Measurements from ENCODE around the gene SIT1. TPM values are rescaled to one million over a fixed set of nuclear protein-coding genes. Genes with fewer than 3 reads are reported as not detected.
"Not testable (repeated sequence)": the region's sequence is repeated elsewhere in the genome, so short reads cannot be mapped to it uniquely, and the experiment has no call there.

The SIT1 gene
- total RNA-seq, 1 donor from 2014 or later = 3.4 TPM

DNA sequence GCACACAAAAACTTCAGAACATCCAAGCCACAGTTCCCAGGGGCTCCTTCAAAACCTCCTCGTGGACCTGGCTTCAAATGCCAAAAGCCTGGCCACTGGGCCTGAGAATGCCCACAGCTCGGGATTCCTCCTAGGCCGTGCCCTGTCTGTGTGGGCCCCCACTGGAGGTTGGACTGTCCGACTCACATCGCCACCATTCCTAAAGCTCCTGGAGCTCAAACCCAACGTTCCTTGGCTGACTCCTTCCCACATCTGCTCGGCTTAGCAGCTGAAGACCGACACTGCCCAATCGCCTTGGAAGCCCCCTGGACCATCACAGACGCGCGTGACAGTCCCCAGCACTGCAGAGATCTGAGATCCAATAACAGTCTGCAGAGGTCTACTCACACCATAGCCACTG, 7.7 kb downstream of the SIT1 start:
- Mint-ChIP-seq H3K27me3 (ENCODE audit: unreplicated experiment) (peaks cover 13% of the 10 kb centered on the region), H3K9me3 (ENCODE audit: unreplicated experiment) (peaks cover 13% of the 10 kb centered on the region), H3K36me3 (ENCODE audit: unreplicated experiment) (peaks cover 10% of the 10 kb centered on the region), H3K27ac (ENCODE audit: unreplicated experiment) (no peak overlapping the region), H3K4me3 (ENCODE audit: unreplicated experiment) (no peak overlapping the region), H3K4me1 (ENCODE audit: low read depth, unreplicated experiment) (peaks cover 11% of the 10 kb centered on the region)
- TF ChIP-seq, protein P1, sequence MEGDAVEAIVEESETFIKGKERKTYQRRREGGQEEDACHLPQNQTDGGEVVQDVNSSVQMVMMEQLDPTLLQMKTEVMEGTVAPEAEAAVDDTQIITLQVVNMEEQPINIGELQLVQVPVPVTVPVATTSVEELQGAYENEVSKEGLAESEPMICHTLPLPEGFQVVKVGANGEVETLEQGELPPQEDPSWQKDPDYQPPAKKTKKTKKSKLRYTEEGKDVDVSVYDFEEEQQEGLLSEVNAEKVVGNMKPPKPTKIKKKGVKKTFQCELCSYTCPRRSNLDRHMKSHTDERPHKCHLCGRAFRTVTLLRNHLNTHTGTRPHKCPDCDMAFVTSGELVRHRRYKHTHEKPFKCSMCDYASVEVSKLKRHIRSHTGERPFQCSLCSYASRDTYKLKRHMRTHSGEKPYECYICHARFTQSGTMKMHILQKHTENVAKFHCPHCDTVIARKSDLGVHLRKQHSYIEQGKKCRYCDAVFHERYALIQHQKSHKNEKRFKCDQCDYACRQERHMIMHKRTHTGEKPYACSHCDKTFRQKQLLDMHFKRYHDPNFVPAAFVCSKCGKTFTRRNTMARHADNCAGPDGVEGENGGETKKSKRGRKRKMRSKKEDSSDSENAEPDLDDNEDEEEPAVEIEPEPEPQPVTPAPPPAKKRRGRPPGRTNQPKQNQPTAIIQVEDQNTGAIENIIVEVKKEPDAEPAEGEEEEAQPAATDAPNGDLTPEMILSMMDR (IDR thresholded peaks at IDR 0.05; ENCODE audit: partially characterized antibody, unreplicated experiment) = no peak
- no peak for DNase-seq

DNA sequence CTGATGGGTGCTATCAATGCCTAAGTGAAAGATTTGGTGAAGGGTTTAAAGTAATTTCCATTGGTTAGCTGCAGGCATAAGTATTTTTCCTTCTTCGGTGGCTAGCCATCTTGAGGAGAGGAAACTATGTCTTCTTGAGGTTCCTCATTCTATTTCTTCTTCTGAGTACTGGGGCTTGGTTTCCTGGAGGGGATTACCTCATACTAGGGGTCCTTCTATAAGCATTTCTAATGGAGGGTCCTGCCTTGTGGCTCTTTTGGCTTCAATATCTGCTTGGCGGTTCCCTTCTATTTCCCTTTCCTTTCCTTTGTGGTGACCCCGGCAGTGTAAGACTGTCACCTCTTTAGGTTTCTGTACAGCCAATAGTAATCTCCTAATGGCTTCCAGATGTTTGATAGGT, 9.3 kb downstream of the SIT1 start:
- H3K9me3 Mint-ChIP-seq (ENCODE audit: unreplicated experiment); H3K4me1 Mint-ChIP-seq (ENCODE audit: low read depth, unreplicated experiment); DNase-seq: not testable (repeated sequence)

DNA sequence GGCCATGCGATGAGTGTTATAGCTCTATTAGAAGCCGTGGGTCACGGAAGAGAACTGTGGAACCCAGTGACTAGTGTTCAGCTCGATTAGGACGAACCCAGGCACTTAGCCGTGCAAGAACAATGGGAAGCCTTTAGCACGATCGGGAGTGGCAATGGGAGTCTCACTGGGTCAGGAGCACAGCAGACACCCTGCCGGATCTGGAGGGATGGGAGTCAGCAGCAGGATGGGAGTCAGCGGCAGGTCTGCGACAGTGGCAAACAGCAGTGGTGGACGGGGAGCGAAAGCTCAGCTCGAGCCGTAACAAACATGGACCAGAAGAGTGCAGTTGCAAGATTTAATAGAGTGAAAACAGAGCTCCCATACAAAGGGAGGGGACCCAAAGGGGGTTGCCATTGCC, 10.3 kb downstream of the SIT1 start:
- H3K4me3 Mint-ChIP-seq (ENCODE audit: unreplicated experiment); H3K27me3 Mint-ChIP-seq (ENCODE audit: unreplicated experiment); H3K27ac Mint-ChIP-seq (ENCODE audit: unreplicated experiment); DNase-seq; H3K4me1 Mint-ChIP-seq (ENCODE audit: low read depth, unreplicated experiment); H3K9me3 Mint-ChIP-seq (ENCODE audit: unreplicated experiment): not testable (repeated sequence)
- H3K36me3 Mint-ChIP-seq (ENCODE audit: unreplicated experiment) = peaks cover 19% of the 10 kb centered on the region

More for the DNA sequence above, 9.3 kb downstream of the SIT1 start:
- H3K36me3 Mint-ChIP-seq (ENCODE audit: unreplicated experiment) = peaks cover 19% of the 10 kb centered on the region
- H3K27ac Mint-ChIP-seq (ENCODE audit: unreplicated experiment); H3K4me3 Mint-ChIP-seq (ENCODE audit: unreplicated experiment); H3K27me3 Mint-ChIP-seq (ENCODE audit: unreplicated experiment): not testable (repeated sequence)

DNA sequence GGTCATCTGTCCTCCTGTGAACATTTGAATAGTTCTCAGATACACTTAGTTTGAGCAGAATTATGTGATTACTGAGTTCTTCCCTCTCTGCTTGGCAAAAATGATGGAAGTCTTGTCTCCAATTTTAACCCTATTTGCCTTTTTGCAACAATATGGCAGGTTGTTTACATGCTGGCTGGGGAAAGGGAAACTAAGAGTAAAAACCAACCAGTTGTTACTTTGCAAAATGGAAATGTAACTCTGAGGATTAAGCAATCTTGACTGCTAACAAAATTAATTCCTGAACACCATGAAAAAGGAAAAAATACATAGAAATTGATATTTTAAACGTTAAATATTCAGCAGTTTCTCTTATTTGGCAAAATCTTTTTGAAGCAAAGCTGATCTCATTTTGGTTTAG, 11.1 kb downstream of the SIT1 start:
- Mint-ChIP-seq H3K4me1 (ENCODE audit: low read depth, unreplicated experiment) (peaks cover 2% of the 10 kb centered on the region), H3K36me3 (ENCODE audit: unreplicated experiment) (peaks cover 19% of the 10 kb centered on the region), H3K4me3 (ENCODE audit: unreplicated experiment) (no peak overlapping the region), H3K27ac (ENCODE audit: unreplicated experiment) (no peak overlapping the region), H3K27me3 (ENCODE audit: unreplicated experiment) (no peaks in the 10 kb centered on the region), H3K9me3 (ENCODE audit: unreplicated experiment) (peaks cover 2% of the 10 kb centered on the region)
- TF ChIP-seq, protein P1 (IDR thresholded peaks at IDR 0.05; ENCODE audit: partially characterized antibody, unreplicated experiment) = no peak
- DNase-seq = no peak

DNA sequence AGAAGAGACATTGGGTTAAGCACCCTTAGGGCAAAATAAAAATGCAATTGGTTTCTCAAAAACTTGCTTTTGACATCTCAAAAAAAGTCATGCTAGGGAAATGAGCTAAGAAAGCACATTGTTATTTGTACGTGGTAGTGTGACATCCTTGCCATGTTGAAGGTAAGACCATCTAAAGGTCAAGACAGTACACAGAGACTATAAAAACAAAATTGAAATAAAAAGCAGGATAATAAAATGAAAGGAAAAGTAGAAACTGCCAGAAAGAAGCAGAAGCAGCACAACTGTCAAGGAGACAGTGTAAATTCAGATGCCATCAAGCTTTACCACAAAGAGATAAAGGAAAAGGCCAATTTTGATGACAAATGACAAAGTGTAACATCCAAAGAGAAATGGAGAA, 11.5 kb downstream of the SIT1 start:
- H3K27me3 Mint-ChIP-seq (ENCODE audit: unreplicated experiment); H3K9me3 Mint-ChIP-seq (ENCODE audit: unreplicated experiment); H3K4me3 Mint-ChIP-seq (ENCODE audit: unreplicated experiment); H3K27ac Mint-ChIP-seq (ENCODE audit: unreplicated experiment); DNase-seq; H3K4me1 Mint-ChIP-seq (ENCODE audit: low read depth, unreplicated experiment): not testable (repeated sequence)
- peaks cover 19% of the 10 kb centered on the region for H3K36me3 Mint-ChIP-seq (ENCODE audit: unreplicated experiment)

DNA sequence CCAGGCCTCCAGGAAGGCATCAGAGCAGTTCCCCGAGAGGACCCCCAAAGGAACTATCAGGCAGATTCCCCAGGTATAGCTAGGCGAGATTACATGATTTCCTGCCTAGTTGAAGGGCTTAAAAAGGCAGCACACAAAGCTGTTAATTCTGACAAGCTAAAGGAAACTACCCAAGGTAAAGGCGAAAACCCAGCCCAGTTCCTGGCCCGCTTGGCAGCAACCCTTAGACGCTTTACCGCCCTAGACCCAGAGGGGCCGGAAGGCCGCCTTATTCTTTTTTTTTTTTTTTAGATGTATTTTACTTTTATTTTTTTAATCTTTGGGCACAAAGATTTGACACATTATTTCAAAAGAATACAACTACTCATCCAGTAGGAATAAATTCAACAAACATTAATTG, 12.0 kb downstream of the SIT1 start:
- not testable (repeated sequence) for H3K27me3 Mint-ChIP-seq (ENCODE audit: unreplicated experiment); DNase-seq; H3K4me1 Mint-ChIP-seq (ENCODE audit: low read depth, unreplicated experiment); H3K27ac Mint-ChIP-seq (ENCODE audit: unreplicated experiment); H3K9me3 Mint-ChIP-seq (ENCODE audit: unreplicated experiment); H3K4me3 Mint-ChIP-seq (ENCODE audit: unreplicated experiment)
- peaks cover 19% of the 10 kb centered on the region for H3K36me3 Mint-ChIP-seq (ENCODE audit: unreplicated experiment)

DNA sequence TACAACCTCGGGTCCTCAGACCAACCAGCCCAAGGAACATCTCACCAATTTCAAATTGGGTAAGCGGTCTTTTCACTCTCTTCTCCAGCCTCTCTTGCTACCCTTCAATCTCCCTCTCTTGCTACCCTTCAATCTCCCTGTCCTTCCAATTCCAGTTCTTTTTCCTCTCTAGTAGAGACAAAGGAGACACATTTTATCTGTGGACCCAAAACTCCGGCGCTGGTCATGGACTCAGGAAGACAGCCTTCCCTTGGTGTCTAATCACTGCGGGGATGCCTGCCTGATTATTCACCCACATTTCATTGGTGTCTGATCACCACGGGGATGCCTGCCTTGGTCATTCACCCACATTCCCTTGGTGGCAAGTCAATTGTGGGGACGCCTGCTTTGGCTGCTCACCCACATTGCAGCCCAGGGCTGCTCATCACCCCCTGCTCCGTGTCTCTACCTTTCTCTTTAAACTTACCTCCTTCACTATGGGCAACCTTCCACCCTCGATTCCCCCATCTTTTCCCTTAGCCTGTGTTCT, 13.2 kb downstream of the SIT1 start:
- not testable (repeated sequence) for H3K27ac Mint-ChIP-seq (ENCODE audit: unreplicated experiment); H3K4me3 Mint-ChIP-seq (ENCODE audit: unreplicated experiment); H3K27me3 Mint-ChIP-seq (ENCODE audit: unreplicated experiment); H3K4me1 Mint-ChIP-seq (ENCODE audit: low read depth, unreplicated experiment); H3K9me3 Mint-ChIP-seq (ENCODE audit: unreplicated experiment); DNase-seq
- H3K36me3 Mint-ChIP-seq (ENCODE audit: unreplicated experiment) = peaks cover 19% of the 10 kb centered on the region

DNA sequence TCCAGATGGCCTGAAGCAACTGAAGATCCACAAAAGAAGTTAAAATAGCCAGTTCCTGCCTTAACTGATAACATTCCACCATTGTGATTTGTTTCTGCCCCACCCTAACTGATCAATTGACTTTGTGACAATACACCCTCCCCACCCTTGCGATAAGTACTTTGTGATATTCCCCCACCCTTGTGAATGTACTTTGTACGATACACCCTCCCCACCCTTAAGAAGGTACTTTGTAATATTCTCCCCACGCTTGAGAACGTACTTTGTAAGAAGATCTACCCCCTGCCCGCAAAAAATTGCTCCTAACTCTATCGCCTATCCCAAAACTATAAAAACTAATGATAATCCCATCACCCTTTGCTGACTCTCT, 13.9 kb downstream of the SIT1 start:
- not testable (repeated sequence) for H3K27me3 Mint-ChIP-seq (ENCODE audit: unreplicated experiment); H3K4me1 Mint-ChIP-seq (ENCODE audit: low read depth, unreplicated experiment); H3K27ac Mint-ChIP-seq (ENCODE audit: unreplicated experiment); DNase-seq; H3K9me3 Mint-ChIP-seq (ENCODE audit: unreplicated experiment); H3K4me3 Mint-ChIP-seq (ENCODE audit: unreplicated experiment)
- peaks cover 19% of the 10 kb centered on the region for H3K36me3 Mint-ChIP-seq (ENCODE audit: unreplicated experiment)
